HepG2 (cell line): ENCODE measurements around the gene GSPT1.

ENCODE experiments used
- CTCF ChIP-seq: sonication (generic); formaldehyde crosslinking; IDR thresholded peaks from 2 replicates; pipeline ENCODE4 v1.5.0; 2020; ENCODE audit warnings: mild to moderate bottlenecking, missing genetic modification reagents, moderate library complexity
- RCOR2 ChIP-seq: IDR thresholded peaks from 2 replicates; pipeline ENCODE4 v1.6.1; 2016; ENCODE audit warnings: missing biosample characterization, missing genetic modification reagents
- SP1 ChIP-seq, 2 experiments: fragments of 450-650 bp in 1 of 2; sonication (generic) in 1 of 2; formaldehyde crosslinking in 1 of 2; IDR thresholded peaks; 2 replicates each; pipeline versions ENCODE4 v1.4.0 to v1.6.1; 2016 to 2020; ENCODE audit warnings: missing genetic modification reagents in 1 of 2
- XRCC5 ChIP-seq: fragments of 200-400 bp; formaldehyde crosslinking; optimal IDR thresholded peaks from 2 replicates; pipeline ENCODE3; 2017; ENCODE audit warnings: mild to moderate bottlenecking, low read length
- TF ChIP-seq, protein P1 (sequence below), 2 experiments: fragments of 450-650 bp in 1 of 2; sonication (generic) in 1 of 2; formaldehyde crosslinking in 1 of 2; IDR thresholded peaks; 2 replicates each; pipeline versions ENCODE4 v1.6.1 to v1.8.0; 2016 to 2022; ENCODE audit warnings: antibody characterized with exemption in 1 of 2, mild to moderate bottlenecking in 1 of 2, missing genetic modification reagents in 1 of 2

GRCh38 chr16:11862489-11862888 lies 53.3 kb downstream of the GSPT1 start:
- TF ChIP-seq CTCF (CRISPR knock-in tag) (no peak), XRCC5 (no peak), SP1 (IDR thresholded peaks at IDR 0.05) (no peak), SP1 (CRISPR knock-in tag; IDR thresholded peaks at IDR 0.05) (no peak), RCOR2 (CRISPR knock-in tag) (no peak)
- TF ChIP-seq, protein P1, sequence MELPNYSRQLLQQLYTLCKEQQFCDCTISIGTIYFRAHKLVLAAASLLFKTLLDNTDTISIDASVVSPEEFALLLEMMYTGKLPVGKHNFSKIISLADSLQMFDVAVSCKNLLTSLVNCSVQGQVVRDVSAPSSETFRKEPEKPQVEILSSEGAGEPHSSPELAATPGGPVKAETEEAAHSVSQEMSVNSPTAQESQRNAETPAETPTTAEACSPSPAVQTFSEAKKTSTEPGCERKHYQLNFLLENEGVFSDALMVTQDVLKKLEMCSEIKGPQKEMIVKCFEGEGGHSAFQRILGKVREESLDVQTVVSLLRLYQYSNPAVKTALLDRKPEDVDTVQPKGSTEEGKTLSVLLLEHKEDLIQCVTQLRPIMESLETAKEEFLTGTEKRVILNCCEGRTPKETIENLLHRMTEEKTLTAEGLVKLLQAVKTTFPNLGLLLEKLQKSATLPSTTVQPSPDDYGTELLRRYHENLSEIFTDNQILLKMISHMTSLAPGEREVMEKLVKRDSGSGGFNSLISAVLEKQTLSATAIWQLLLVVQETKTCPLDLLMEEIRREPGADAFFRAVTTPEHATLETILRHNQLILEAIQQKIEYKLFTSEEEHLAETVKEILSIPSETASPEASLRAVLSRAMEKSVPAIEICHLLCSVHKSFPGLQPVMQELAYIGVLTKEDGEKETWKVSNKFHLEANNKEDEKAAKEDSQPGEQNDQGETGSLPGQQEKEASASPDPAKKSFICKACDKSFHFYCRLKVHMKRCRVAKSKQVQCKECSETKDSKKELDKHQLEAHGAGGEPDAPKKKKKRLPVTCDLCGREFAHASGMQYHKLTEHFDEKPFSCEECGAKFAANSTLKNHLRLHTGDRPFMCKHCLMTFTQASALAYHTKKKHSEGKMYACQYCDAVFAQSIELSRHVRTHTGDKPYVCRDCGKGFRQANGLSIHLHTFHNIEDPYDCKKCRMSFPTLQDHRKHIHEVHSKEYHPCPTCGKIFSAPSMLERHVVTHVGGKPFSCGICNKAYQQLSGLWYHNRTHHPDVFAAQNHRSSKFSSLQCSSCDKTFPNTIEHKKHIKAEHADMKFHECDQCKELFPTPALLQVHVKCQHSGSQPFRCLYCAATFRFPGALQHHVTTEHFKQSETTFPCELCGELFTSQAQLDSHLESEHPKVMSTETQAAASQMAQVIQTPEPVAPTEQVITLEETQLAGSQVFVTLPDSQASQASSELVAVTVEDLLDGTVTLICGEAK (IDR thresholded peaks at IDR 0.05), result no peak
- TF ChIP-seq, protein P1 (CRISPR knock-in tag; IDR thresholded peaks at IDR 0.05), result no peak
